ENCODE data around the gene WASF3. TPM values are rescaled to one million over a fixed set of nuclear protein-coding genes. Genes with fewer than 3 reads are reported as not detected.

The WASF3 gene
- total and polyA plus RNA-seq, 2 donors from 2014 or later, result 3.7 to 18.5 TPM

- DNase-seq (no peak), FAIRE-seq (no peak)
- H3K4me1 ChIP-seq (ENCODE audit: control insufficient read depth in 2 of 3, insufficient read depth in 2 of 3, low read depth in 1 of 3, low read length in 3 of 3), result peaks cover 0 to 9% (median 4%) of the 10 kb centered on the region in 3 donors
- no peaks in the 10 kb centered on the region for H3K27me3 ChIP-seq (ENCODE audit: control insufficient read depth, insufficient read depth, low read length)
- no peak overlapping the region for H3K9ac ChIP-seq (ENCODE audit: low read length in 3 of 3)
- no peaks in the 10 kb centered on the region for H3K36me3 ChIP-seq (ENCODE audit: control insufficient read depth in 2 of 3, insufficient read depth in 3 of 3, low read length in 3 of 3)
- H3K27ac ChIP-seq (ENCODE audit: low read depth in 2 of 2, low read length in 2 of 2), result no peak overlapping the region
- no peaks in the 10 kb centered on the region for H3K9me3 ChIP-seq (ENCODE audit: control insufficient read depth in 2 of 3, insufficient read depth in 1 of 3, low read length in 3 of 3)
- no peak for TF ChIP-seq CTCF (IDR thresholded peaks at IDR 0.05; ENCODE audit: borderline replicate concordance, extremely low read depth, insufficient read depth)
- intact Hi-C loops (cut with DNase I), result no loop called here
- H3K4me3 ChIP-seq (ENCODE audit: low read length in 3 of 3), result no peak overlapping the region
Observed at GRCh38 chr13:26605845-26606244, 48.4 kb downstream of the WASF3 start.

- Histone ChIP-seq H3K27me3 (ENCODE audit: control insufficient read depth, insufficient read depth, low read length) (no peaks in the 10 kb centered on the region), H3K9ac (ENCODE audit: low read length in 3 of 3) (no peak overlapping the region), H3K4me3 (ENCODE audit: low read length in 3 of 3) (no peak overlapping the region), H3K4me1 (ENCODE audit: control insufficient read depth in 2 of 3, insufficient read depth in 2 of 3, low read depth in 1 of 3, low read length in 3 of 3) (peaks cover 0 to 9% (median 2%) of the 10 kb centered on the region in 3 donors), H3K36me3 (ENCODE audit: control insufficient read depth in 2 of 3, insufficient read depth in 3 of 3, low read length in 3 of 3) (no peaks in the 10 kb centered on the region), H3K27ac (ENCODE audit: low read depth in 2 of 2, low read length in 2 of 2) (no peak overlapping the region), H3K9me3 (ENCODE audit: control insufficient read depth in 2 of 3, insufficient read depth in 1 of 3, low read length in 3 of 3) (no peaks in the 10 kb centered on the region)
- no peak for DNase-seq
- intact Hi-C loops (cut with DNase I), result no loop called here
- FAIRE-seq, result no peak
- no peak for TF ChIP-seq CTCF (IDR thresholded peaks at IDR 0.05; ENCODE audit: borderline replicate concordance, extremely low read depth, insufficient read depth)
Observed at GRCh38 chr13:26606631-26607030, 49.1 kb downstream of the WASF3 start.

- no peaks in the 10 kb centered on the region for H3K9me3 ChIP-seq (ENCODE audit: control insufficient read depth in 2 of 3, insufficient read depth in 1 of 3, low read length in 3 of 3)
- no peak for FAIRE-seq
- H3K4me1 ChIP-seq (ENCODE audit: control insufficient read depth in 2 of 3, insufficient read depth in 2 of 3, low read depth in 1 of 3, low read length in 3 of 3), result no peaks in the 10 kb centered on the region
- H3K9ac ChIP-seq (ENCODE audit: low read length in 3 of 3), result no peak overlapping the region
- DNase-seq, result no peak
- H3K27me3 ChIP-seq (ENCODE audit: control insufficient read depth, insufficient read depth, low read length), result no peaks in the 10 kb centered on the region
- no peak overlapping the region for H3K27ac ChIP-seq (ENCODE audit: low read depth in 2 of 2, low read length in 2 of 2)
- H3K36me3 ChIP-seq (ENCODE audit: control insufficient read depth in 2 of 3, insufficient read depth in 3 of 3, low read length in 3 of 3), result no peaks in the 10 kb centered on the region
- TF ChIP-seq CTCF (IDR thresholded peaks at IDR 0.05; ENCODE audit: borderline replicate concordance, extremely low read depth, insufficient read depth), result no peak
- intact Hi-C loops (cut with DNase I), result no loop called here
- no peak overlapping the region for H3K4me3 ChIP-seq (ENCODE audit: low read length in 3 of 3)
Observed at GRCh38 chr13:26614721-26615120, 57.2 kb downstream of the WASF3 start.

GRCh38 chr13:26616126-26616525 is 58.6 kb downstream of the WASF3 start:
- Histone ChIP-seq H3K36me3 (ENCODE audit: control insufficient read depth in 2 of 3, insufficient read depth in 3 of 3, low read length in 3 of 3) (no peaks in the 10 kb centered on the region), H3K4me3 (ENCODE audit: low read length in 3 of 3) (no peak overlapping the region), H3K27ac (ENCODE audit: low read depth in 2 of 2, low read length in 2 of 2) (no peak overlapping the region), H3K27me3 (ENCODE audit: control insufficient read depth, insufficient read depth, low read length) (no peaks in the 10 kb centered on the region), H3K9ac (ENCODE audit: low read length in 3 of 3) (no peak overlapping the region), H3K9me3 (ENCODE audit: control insufficient read depth in 2 of 3, insufficient read depth in 1 of 3, low read length in 3 of 3) (no peaks in the 10 kb centered on the region), H3K4me1 (ENCODE audit: control insufficient read depth in 2 of 3, insufficient read depth in 2 of 3, low read depth in 1 of 3, low read length in 3 of 3) (no peaks in the 10 kb centered on the region)
- FAIRE-seq (no peak), DNase-seq (no peak)
- TF ChIP-seq CTCF (IDR thresholded peaks at IDR 0.05; ENCODE audit: borderline replicate concordance, extremely low read depth, insufficient read depth), result no peak
- intact Hi-C loops (cut with DNase I), result no loop called here
